ENCODE data around the gene EPHX1.

Gene EPHX1

GRCh38 chr1:225888289-225888897 lies 78.5 kb downstream of the EPHX1 start:
- Histone ChIP-seq H3K9ac (ENCODE audit: insufficient read length, low read depth) (peak overlapping the region; percentile 66), H3K4me1 (ENCODE audit: insufficient read depth, insufficient read length) (peaks cover 28% of the 10 kb centered on the region), H3K36me3 (ENCODE audit: insufficient read depth, insufficient read length, low read length) (no peaks in the 10 kb centered on the region), H3K9me3 (ENCODE audit: insufficient read depth, low read length) (no peaks in the 10 kb centered on the region), H3K4me3 (ENCODE audit: insufficient read length, low read depth) (no peak overlapping the region), H3K27me3 (ENCODE audit: insufficient read depth, insufficient read length) (peaks cover 6% of the 10 kb centered on the region)
- TF ChIP-seq SUZ12 (IDR thresholded peaks at IDR 0.05; ENCODE audit: extremely low read depth, insufficient read depth, insufficient read length), result no peak
- no peak for TF ChIP-seq ZNF274 (IDR thresholded peaks at IDR 0.05; ENCODE audit: low read depth, low read length)
- no peak for TF ChIP-seq YY1 (IDR thresholded peaks at IDR 0.05; ENCODE audit: insufficient read depth, insufficient read length)
- no peak for DNase-seq (ENCODE audit: low read depth, low spot score)

- no peak for DNase-seq (ENCODE audit: low read depth, low spot score)
- Histone ChIP-seq H3K9ac (ENCODE audit: insufficient read length, low read depth) (peak within 1 kb of the TSS; percentile 66), H3K4me3 (ENCODE audit: insufficient read length, low read depth) (no peak within 1 kb of the TSS), H3K36me3 (ENCODE audit: insufficient read depth, insufficient read length, low read length) (no peaks in the 10 kb centered on the region), H3K27me3 (ENCODE audit: insufficient read depth, insufficient read length) (peaks cover under 1% of the 10 kb centered on the region), H3K9me3 (ENCODE audit: insufficient read depth, low read length) (no peaks in the 10 kb centered on the region), H3K4me1 (ENCODE audit: insufficient read depth, insufficient read length) (peaks cover 28% of the 10 kb centered on the region)
- TF ChIP-seq YY1 (IDR thresholded peaks at IDR 0.05; ENCODE audit: insufficient read depth, insufficient read length) (no peak), SUZ12 (IDR thresholded peaks at IDR 0.05; ENCODE audit: extremely low read depth, insufficient read depth, insufficient read length) (no peak), ZNF274 (IDR thresholded peaks at IDR 0.05; ENCODE audit: low read depth, low read length) (no peak)
Observed at GRCh38 chr1:225888898-225889601, 79.1 kb downstream of the EPHX1 start, which contains the start of gene LEFTY1. Gene LEFTY1, minus strand, starts transcription at chr1:225889146. Its CDS starts 80 bp downstream, at chr1:225889066.

GRCh38 chr1:225889743-225890142 lies 79.8 kb downstream of the EPHX1 start:
- TF ChIP-seq SUZ12 (IDR thresholded peaks at IDR 0.05; ENCODE audit: extremely low read depth, insufficient read depth, insufficient read length) (no peak), YY1 (IDR thresholded peaks at IDR 0.05; ENCODE audit: insufficient read depth, insufficient read length) (no peak), ZNF274 (IDR thresholded peaks at IDR 0.05; ENCODE audit: low read depth, low read length) (no peak)
- peaks cover 28% of the 10 kb centered on the region for H3K4me1 ChIP-seq (ENCODE audit: insufficient read depth, insufficient read length)
- no peak overlapping the region for H3K4me3 ChIP-seq (ENCODE audit: insufficient read length, low read depth)
- H3K27me3 ChIP-seq (ENCODE audit: insufficient read depth, insufficient read length), result no peaks in the 10 kb centered on the region
- H3K9ac ChIP-seq (ENCODE audit: insufficient read length, low read depth), result no peak overlapping the region
- H3K9me3 ChIP-seq (ENCODE audit: insufficient read depth, low read length), result no peaks in the 10 kb centered on the region
- DNase-seq (ENCODE audit: low read depth, low spot score), result no peak
- H3K36me3 ChIP-seq (ENCODE audit: insufficient read depth, insufficient read length, low read length), result no peaks in the 10 kb centered on the region

GRCh38 chr1:225890346-225891228 lies 80.7 kb downstream of the EPHX1 start:
- Histone ChIP-seq H3K9me3 (ENCODE audit: insufficient read depth, low read length) (no peaks in the 10 kb centered on the region), H3K4me1 (ENCODE audit: insufficient read depth, insufficient read length) (peaks cover 28% of the 10 kb centered on the region), H3K36me3 (ENCODE audit: insufficient read depth, insufficient read length, low read length) (no peaks in the 10 kb centered on the region), H3K27me3 (ENCODE audit: insufficient read depth, insufficient read length) (no peaks in the 10 kb centered on the region), H3K9ac (ENCODE audit: insufficient read length, low read depth) (peak overlapping the region; percentile 8), H3K4me3 (ENCODE audit: insufficient read length, low read depth) (no peak overlapping the region)
- no peak for DNase-seq (ENCODE audit: low read depth, low spot score)
- TF ChIP-seq SUZ12 (IDR thresholded peaks at IDR 0.05; ENCODE audit: extremely low read depth, insufficient read depth, insufficient read length), result no peak
- no peak for TF ChIP-seq ZNF274 (IDR thresholded peaks at IDR 0.05; ENCODE audit: low read depth, low read length)

- Histone ChIP-seq H3K36me3 (ENCODE audit: insufficient read depth, insufficient read length, low read length) (no peaks in the 10 kb centered on the region), H3K4me1 (ENCODE audit: insufficient read depth, insufficient read length) (peaks cover 28% of the 10 kb centered on the region), H3K9me3 (ENCODE audit: insufficient read depth, low read length) (no peaks in the 10 kb centered on the region), H3K4me3 (ENCODE audit: insufficient read length, low read depth) (no peak overlapping the region), H3K27me3 (ENCODE audit: insufficient read depth, insufficient read length) (no peaks in the 10 kb centered on the region), H3K9ac (ENCODE audit: insufficient read length, low read depth) (no peak overlapping the region)
- DNase-seq (ENCODE audit: low read depth, low spot score), result no peak
- TF ChIP-seq YY1 (IDR thresholded peaks at IDR 0.05; ENCODE audit: insufficient read depth, insufficient read length) (no peak), ZNF274 (IDR thresholded peaks at IDR 0.05; ENCODE audit: low read depth, low read length) (no peak), SUZ12 (IDR thresholded peaks at IDR 0.05; ENCODE audit: extremely low read depth, insufficient read depth, insufficient read length) (no peak)
Observed at GRCh38 chr1:225891229-225891972, 81.5 kb downstream of the EPHX1 start.

GRCh38 chr1:225892307-225892706 lies 82.4 kb downstream of the EPHX1 start:
- Histone ChIP-seq H3K9ac (ENCODE audit: insufficient read length, low read depth) (no peak overlapping the region), H3K9me3 (ENCODE audit: insufficient read depth, low read length) (no peaks in the 10 kb centered on the region), H3K4me3 (ENCODE audit: insufficient read length, low read depth) (no peak overlapping the region), H3K27me3 (ENCODE audit: insufficient read depth, insufficient read length) (no peaks in the 10 kb centered on the region), H3K4me1 (ENCODE audit: insufficient read depth, insufficient read length) (peaks cover 28% of the 10 kb centered on the region), H3K36me3 (ENCODE audit: insufficient read depth, insufficient read length, low read length) (no peaks in the 10 kb centered on the region)
- TF ChIP-seq SUZ12 (IDR thresholded peaks at IDR 0.05; ENCODE audit: extremely low read depth, insufficient read depth, insufficient read length) (no peak), ZNF274 (IDR thresholded peaks at IDR 0.05; ENCODE audit: low read depth, low read length) (no peak), YY1 (IDR thresholded peaks at IDR 0.05; ENCODE audit: insufficient read depth, insufficient read length) (no peak)
- DNase-seq (ENCODE audit: low read depth, low spot score), result no peak

Data from NT2/D1 (cell line).